Measurements from ENCODE around the gene NUMB. TPM values are rescaled to one million over a fixed set of nuclear protein-coding genes. Genes with fewer than 3 reads are reported as not detected.
"Not testable (repeated sequence)": the region's sequence is repeated elsewhere in the genome, so short reads cannot be mapped to it uniquely, and the experiment has no call there.

The NUMB gene
- total RNA-seq, 1 experiment from 2014 or later: 81.5 TPM

DNA sequence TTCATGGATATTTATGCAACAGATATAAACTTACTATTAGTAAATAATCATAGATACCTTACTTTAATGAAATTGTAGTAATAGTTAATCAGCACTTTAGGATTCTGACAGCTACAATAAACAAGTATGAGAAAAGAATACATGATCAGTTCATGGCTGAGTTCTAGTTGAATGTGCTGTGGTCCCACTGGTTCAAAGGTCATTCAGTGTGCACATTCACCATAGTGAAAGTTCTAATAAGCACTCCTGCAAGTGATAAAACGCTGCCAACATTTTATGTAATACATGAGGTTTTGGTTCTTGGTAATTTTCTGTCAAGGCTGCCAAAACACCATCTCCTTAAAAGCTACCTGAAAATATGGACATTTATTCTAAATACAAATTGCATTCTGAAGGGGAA is 92.6 kb downstream of the NUMB start:
- Mint-ChIP-seq H3K27ac (ENCODE audit: low read depth, unreplicated experiment) (no peak overlapping the region), H3K4me1 (ENCODE audit: insufficient read depth, unreplicated experiment) (peaks cover 5% of the 10 kb centered on the region), H3K4me3 (ENCODE audit: unreplicated experiment) (no peak overlapping the region), H3K27me3 (ENCODE audit: insufficient read depth, unreplicated experiment) (no peaks in the 10 kb centered on the region), H3K9me3 (ENCODE audit: unreplicated experiment) (no peaks in the 10 kb centered on the region), H3K36me3 (ENCODE audit: insufficient read depth, unreplicated experiment) (peaks cover 13% of the 10 kb centered on the region)
- TF ChIP-seq, protein P1, sequence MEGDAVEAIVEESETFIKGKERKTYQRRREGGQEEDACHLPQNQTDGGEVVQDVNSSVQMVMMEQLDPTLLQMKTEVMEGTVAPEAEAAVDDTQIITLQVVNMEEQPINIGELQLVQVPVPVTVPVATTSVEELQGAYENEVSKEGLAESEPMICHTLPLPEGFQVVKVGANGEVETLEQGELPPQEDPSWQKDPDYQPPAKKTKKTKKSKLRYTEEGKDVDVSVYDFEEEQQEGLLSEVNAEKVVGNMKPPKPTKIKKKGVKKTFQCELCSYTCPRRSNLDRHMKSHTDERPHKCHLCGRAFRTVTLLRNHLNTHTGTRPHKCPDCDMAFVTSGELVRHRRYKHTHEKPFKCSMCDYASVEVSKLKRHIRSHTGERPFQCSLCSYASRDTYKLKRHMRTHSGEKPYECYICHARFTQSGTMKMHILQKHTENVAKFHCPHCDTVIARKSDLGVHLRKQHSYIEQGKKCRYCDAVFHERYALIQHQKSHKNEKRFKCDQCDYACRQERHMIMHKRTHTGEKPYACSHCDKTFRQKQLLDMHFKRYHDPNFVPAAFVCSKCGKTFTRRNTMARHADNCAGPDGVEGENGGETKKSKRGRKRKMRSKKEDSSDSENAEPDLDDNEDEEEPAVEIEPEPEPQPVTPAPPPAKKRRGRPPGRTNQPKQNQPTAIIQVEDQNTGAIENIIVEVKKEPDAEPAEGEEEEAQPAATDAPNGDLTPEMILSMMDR (IDR thresholded peaks at IDR 0.05; ENCODE audit: unreplicated experiment): no peak
- DNase-seq (ENCODE audit: unreplicated experiment): no peak
- CTCF ChIA-PET: interaction anchor here (0.6 to 0.8 kb wide), 2 partner anchors 11 to 73 kb away, joined by 3 to 6 read pairs; no protein-coding TSS in a partner anchor
- BruUV-seq (replicated peaks): no TSS peak
- POLR2A ChIA-PET: interaction anchor here (0.7 kb wide), 1 partner anchor 33 kb away, joined by 3 read pairs; no protein-coding TSS in a partner anchor
- intact Hi-C loops (cut with micrococcal nuclease): no loop called here

DNA sequence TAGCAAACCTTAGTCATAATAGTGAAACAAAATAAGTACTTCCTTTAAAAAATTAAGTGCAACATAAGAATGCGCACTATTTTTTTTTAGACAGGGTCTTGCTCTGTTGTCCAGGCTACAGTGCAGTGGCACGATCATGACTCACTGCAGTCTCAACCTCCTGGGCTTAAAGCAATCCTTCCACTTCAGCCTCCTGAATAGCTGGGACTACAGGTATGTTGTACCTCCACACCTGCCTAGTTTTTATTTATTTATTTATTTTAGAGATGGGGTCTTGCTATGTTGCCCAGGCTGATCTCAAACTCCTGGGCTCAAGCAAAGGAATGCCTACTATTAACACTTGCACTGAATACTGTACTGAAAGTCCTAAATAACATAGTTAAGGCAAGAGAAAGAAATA is 93.8 kb downstream of the NUMB start:
- intact Hi-C loops (cut with micrococcal nuclease): no loop called here
- no peaks in the 10 kb centered on the region for H3K9me3 Mint-ChIP-seq (ENCODE audit: unreplicated experiment)
- peaks cover 13% of the 10 kb centered on the region for H3K36me3 Mint-ChIP-seq (ENCODE audit: insufficient read depth, unreplicated experiment)
- no TSS peak for BruUV-seq (replicated peaks)
- no peak overlapping the region for H3K27ac Mint-ChIP-seq (ENCODE audit: low read depth, unreplicated experiment)
- no peak for DNase-seq (ENCODE audit: unreplicated experiment)
- TF ChIP-seq, protein P1 (IDR thresholded peaks at IDR 0.05; ENCODE audit: unreplicated experiment): no peak
- H3K4me3 Mint-ChIP-seq (ENCODE audit: unreplicated experiment): no peak overlapping the region
- peaks cover 5% of the 10 kb centered on the region for H3K4me1 Mint-ChIP-seq (ENCODE audit: insufficient read depth, unreplicated experiment)
- CTCF ChIA-PET: no interaction called here
- no peaks in the 10 kb centered on the region for H3K27me3 Mint-ChIP-seq (ENCODE audit: insufficient read depth, unreplicated experiment)
- POLR2A ChIA-PET: no interaction called here

DNA sequence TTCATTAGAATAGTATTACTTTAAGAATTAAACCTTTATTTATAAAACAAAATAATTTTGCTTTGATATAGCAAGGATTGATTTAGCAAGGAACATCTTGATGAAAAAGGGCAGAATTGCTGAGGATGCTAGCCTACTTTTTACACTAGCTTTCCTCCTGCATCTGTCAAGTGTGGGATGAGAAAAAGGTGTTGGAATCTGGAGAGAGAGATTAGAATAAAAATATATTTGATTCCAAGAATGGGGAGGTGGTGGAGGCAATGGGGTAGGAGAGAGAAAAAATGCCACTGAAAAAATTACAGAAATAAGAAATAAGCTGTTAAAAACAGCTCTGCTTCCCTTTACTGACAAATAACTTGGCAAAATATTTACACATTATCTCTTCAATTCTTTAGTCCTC is 98.9 kb downstream of the NUMB start:
- BruUV-seq (replicated peaks): no TSS peak
- H3K27me3 Mint-ChIP-seq (ENCODE audit: insufficient read depth, unreplicated experiment): no peaks in the 10 kb centered on the region
- peaks cover 5% of the 10 kb centered on the region for H3K4me1 Mint-ChIP-seq (ENCODE audit: insufficient read depth, unreplicated experiment)
- no peaks in the 10 kb centered on the region for H3K9me3 Mint-ChIP-seq (ENCODE audit: unreplicated experiment)
- POLR2A ChIA-PET: interaction anchor here (0.7 kb wide), 1 partner anchor 13 kb away, joined by 4 read pairs; no protein-coding TSS in a partner anchor
- H3K36me3 Mint-ChIP-seq (ENCODE audit: insufficient read depth, unreplicated experiment): peaks cover 20% of the 10 kb centered on the region
- intact Hi-C loops (cut with micrococcal nuclease): no loop called here
- H3K4me3 Mint-ChIP-seq (ENCODE audit: unreplicated experiment): no peak overlapping the region
- no peak overlapping the region for H3K27ac Mint-ChIP-seq (ENCODE audit: low read depth, unreplicated experiment)
- TF ChIP-seq, protein P1 (IDR thresholded peaks at IDR 0.05; ENCODE audit: unreplicated experiment): no peak
- CTCF ChIA-PET: interaction anchor here (0.9 kb wide), 1 partner anchor 14 kb away, joined by 3 read pairs; no protein-coding TSS in a partner anchor
- DNase-seq (ENCODE audit: unreplicated experiment): no peak

DNA sequence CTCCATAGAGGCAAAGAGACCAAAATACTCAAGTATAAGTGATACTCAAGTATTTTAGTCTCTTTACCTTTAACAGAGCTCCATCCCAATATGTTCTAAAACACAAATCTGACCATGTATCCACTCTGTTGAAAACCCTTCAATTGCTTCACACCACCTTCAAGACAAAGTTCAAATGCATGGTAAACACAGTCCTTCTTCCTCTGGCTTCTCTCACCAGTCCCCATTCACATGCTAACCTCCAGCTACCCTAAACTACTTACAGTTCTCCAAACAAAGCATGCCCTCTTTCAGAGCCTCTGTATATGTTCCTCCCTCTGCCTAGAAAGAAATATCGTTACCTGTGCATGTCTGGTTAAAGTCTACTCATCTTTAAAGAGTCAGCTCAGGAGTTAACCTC is 100.2 kb downstream of the NUMB start:
- peaks cover 22% of the 10 kb centered on the region for H3K36me3 Mint-ChIP-seq (ENCODE audit: insufficient read depth, unreplicated experiment)
- peak overlapping the region; percentile 24 for H3K27ac Mint-ChIP-seq (ENCODE audit: low read depth, unreplicated experiment)
- ChIA-PET POLR2A (no interaction called here), CTCF (interaction anchor here (1.6 kb wide), 1 partner anchor 63 kb away, joined by 3 read pairs; no protein-coding TSS in a partner anchor)
- no peaks in the 10 kb centered on the region for H3K27me3 Mint-ChIP-seq (ENCODE audit: insufficient read depth, unreplicated experiment)
- TF ChIP-seq, protein P1 (IDR thresholded peaks at IDR 0.05; ENCODE audit: unreplicated experiment): no peak
- no peak for DNase-seq (ENCODE audit: unreplicated experiment)
- peaks cover 5% of the 10 kb centered on the region for H3K4me1 Mint-ChIP-seq (ENCODE audit: insufficient read depth, unreplicated experiment)
- H3K9me3 Mint-ChIP-seq (ENCODE audit: unreplicated experiment): no peaks in the 10 kb centered on the region
- intact Hi-C loops (cut with micrococcal nuclease): no loop called here
- no TSS peak for BruUV-seq (replicated peaks)
- no peak overlapping the region for H3K4me3 Mint-ChIP-seq (ENCODE audit: unreplicated experiment)

DNA sequence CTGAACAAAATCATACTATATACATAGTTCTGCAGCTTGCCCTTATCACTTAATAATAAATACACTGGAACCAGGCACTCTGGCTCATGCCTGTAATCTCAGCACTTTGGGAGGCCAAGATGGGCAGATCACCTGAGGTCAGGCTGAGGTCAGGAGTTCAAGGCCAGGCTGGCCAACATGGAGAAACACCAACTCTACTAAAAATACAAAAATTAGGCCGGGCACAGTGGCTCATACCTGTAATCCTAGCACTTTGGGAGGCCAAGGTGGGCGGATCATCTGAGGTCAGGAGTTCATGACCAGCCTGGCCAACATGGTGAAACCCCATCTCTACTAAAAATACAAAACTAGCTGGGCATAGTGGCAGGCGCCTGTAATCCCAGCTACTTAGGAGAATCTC is 109.3 kb downstream of the NUMB start:
- H3K27ac Mint-ChIP-seq (ENCODE audit: low read depth, unreplicated experiment); DNase-seq (ENCODE audit: unreplicated experiment); BruUV-seq (replicated peaks); H3K4me3 Mint-ChIP-seq (ENCODE audit: unreplicated experiment); H3K4me1 Mint-ChIP-seq (ENCODE audit: insufficient read depth, unreplicated experiment); H3K9me3 Mint-ChIP-seq (ENCODE audit: unreplicated experiment); H3K27me3 Mint-ChIP-seq (ENCODE audit: insufficient read depth, unreplicated experiment); intact Hi-C loops (cut with micrococcal nuclease): not testable (repeated sequence)
- H3K36me3 Mint-ChIP-seq (ENCODE audit: insufficient read depth, unreplicated experiment): peaks cover 28% of the 10 kb centered on the region
- CTCF ChIA-PET: interaction anchor here (1.2 kb wide), 1 partner anchor 54 kb away, joined by 12 read pairs; no protein-coding TSS in a partner anchor
- POLR2A ChIA-PET: interaction anchor here (0.7 kb wide), 1 partner anchor 119 kb away, joined by 6 read pairs; no protein-coding TSS in a partner anchor
